ENCODE measurements around the gene METTL2B.
"Not testable (repeated sequence)": the region's sequence is repeated elsewhere in the genome, so short reads cannot be mapped to it uniquely, and the experiment has no call there.

Gene METTL2B

GRCh38 chr7:128476402-128477335 lies at the start of gene METTL2B:
Gene METTL2B, plus strand, starts transcription at chr7:128476748. Its CDS starts 18 bp downstream, at chr7:128476766.
- not testable (repeated sequence) for FAIRE-seq

GRCh38 chr7:128427289-128427891 lies 49.2 kb upstream of the METTL2B start:
- no peak for FAIRE-seq

- no peak for FAIRE-seq
Observed at GRCh38 chr7:128430207-128430606, 46.3 kb upstream of the METTL2B start.

- no peak for FAIRE-seq
Observed at GRCh38 chr7:128431221-128431620, 45.3 kb upstream of the METTL2B start.

GRCh38 chr7:128431754-128432153 lies 44.8 kb upstream of the METTL2B start:
- no peak for FAIRE-seq

- FAIRE-seq, result no peak
Observed at GRCh38 chr7:128434413-128435326, 41.9 kb upstream of the METTL2B start.

GRCh38 chr7:128435327-128435686 lies 41.2 kb upstream of the METTL2B start:
- FAIRE-seq, result no peak

GRCh38 chr7:128437426-128438332 lies 38.9 kb upstream of the METTL2B start:
- no peak for FAIRE-seq

GRCh38 chr7:128442356-128442755 lies 34.2 kb upstream of the METTL2B start:
- no peak for FAIRE-seq

- no peak for FAIRE-seq
Observed at GRCh38 chr7:128443831-128444600, 32.5 kb upstream of the METTL2B start.

GRCh38 chr7:128446306-128446705 lies 30.2 kb upstream of the METTL2B start:
- FAIRE-seq, result no peak

- FAIRE-seq, result no peak
Observed at GRCh38 chr7:128447941-128448564, 28.5 kb upstream of the METTL2B start.

- FAIRE-seq, result no peak
Observed at GRCh38 chr7:128448751-128449302, 27.7 kb upstream of the METTL2B start.

GRCh38 chr7:128450409-128450808 lies 26.1 kb upstream of the METTL2B start:
- FAIRE-seq, result no peak

- no peak for FAIRE-seq
Observed at GRCh38 chr7:128450913-128451312, 25.6 kb upstream of the METTL2B start.

GRCh38 chr7:128452552-128452951 lies 24.0 kb upstream of the METTL2B start:
- no peak for FAIRE-seq

- no peak for FAIRE-seq
Observed at GRCh38 chr7:128453836-128454804, 22.4 kb upstream of the METTL2B start.

GRCh38 chr7:128454808-128455542 lies 21.6 kb upstream of the METTL2B start:
- FAIRE-seq, result no peak

Measured in islet of Langerhans (tissue), 1 donor.